ENCODE measurements around the gene PDLIM1.

GRCh38 chr10:95336702-95337101, 45.9 kb upstream of the PDLIM1 start:
- TF ChIP-seq POLR2AphosphoS5 (IDR thresholded peaks at IDR 0.05) (no peak), CTCF (IDR thresholded peaks at IDR 0.05 in 8 of 11, conservative IDR thresholded peaks at IDR 0.05 in 3 of 11) (no peak), POLR2A (IDR thresholded peaks at IDR 0.05) (no peak)
